Renal cortical epithelial cell (primary cell): ENCODE measurements around the gene NCAPH2. TPM values are rescaled to one million over a fixed set of nuclear protein-coding genes. Genes with fewer than 3 reads are reported as not detected.

Experiments
- DNase-seq: peaks from one replicate; pipeline ENCODE4 v3.0.0-alpha.2; 2011; ENCODE audit warnings: low read depth
- total RNA-seq: library from RNA; depleted of rRNA; stranded (reverse); fragments of >200 nt; gene quantifications from 2 replicates; pipeline ENCODE4 v1.2.3, GENCODE V29; 2014

The NCAPH2 gene
- total RNA-seq, 1 donor from 2014 or later: 16.7 TPM

DNA sequence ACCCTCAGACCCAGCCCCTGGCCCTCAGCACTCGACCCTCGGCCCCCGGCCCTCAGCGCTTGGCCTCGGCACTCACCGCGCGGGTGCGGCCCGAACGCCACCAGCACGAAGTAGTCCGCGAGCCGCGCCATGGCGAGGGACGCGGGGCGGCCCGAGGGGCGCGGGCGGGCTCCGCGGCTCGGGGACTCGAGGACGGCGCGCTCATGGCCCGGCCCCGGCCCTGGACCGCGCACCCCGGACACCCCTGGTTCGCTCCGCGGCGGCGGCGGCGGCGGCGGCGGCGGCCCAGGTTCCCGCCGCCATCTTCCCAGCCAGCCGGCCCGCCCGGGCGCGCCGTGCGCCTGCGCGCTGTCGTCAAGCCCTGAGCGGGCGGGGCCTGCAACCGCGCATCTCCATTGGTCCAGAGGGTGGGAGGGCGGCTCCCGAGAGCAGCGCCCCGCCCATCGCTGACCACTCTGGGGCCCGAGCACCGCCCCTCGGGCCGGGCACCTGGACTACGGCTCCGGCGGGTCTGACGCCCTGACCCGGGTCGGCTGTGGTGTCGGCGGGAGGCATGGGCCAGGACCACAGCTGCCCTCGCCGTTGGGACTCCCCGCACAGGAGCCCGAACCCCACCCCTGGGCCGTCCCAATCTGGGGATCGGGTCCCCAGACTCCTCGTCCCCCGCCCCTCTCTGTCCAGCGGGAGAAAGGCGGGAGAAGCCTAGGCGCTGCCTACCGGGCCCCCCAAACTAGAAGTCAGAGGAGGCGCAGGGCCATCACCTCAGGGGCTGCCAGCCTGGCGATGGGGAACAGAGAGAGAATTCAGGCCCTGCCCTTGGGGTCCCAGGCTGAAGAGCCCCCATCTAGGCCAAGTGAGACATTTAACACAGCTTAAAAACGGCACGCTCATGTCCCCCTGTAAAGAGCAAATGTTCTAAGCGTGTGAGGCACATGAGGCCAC is 33.0 kb upstream of the NCAPH2 start, which contains the start of gene SBF1:
Gene SBF1 (minus strand): TSS at position 326 of the 942 bp plus-strand sequence. CDS start 195 bp downstream, at position 131.
- peak; percentile 67 for DNase-seq

DNA sequence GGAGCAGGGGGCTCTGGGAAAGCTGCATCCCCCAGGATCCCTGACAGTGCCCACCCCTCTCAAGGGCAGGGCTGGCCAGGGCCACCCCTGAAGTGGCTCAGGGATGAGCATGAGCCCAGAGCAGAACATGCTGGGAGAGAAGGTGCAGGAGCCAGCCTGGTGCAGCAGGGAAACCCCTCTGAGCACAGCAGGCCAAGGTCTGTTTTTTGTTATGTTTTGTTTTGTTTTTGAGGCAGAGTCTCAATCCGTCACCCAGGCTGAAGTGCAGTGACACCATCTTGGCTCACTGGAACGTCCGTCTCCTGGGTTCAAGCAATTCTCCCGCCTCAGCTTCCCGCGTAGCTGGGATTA is 32.4 kb upstream of the NCAPH2 start:
- no peak for DNase-seq

- DNase-seq: no peak
These were observed 31.2 kb upstream of the NCAPH2 start for GRCh38 chr22:50476868-50477267.

DNA sequence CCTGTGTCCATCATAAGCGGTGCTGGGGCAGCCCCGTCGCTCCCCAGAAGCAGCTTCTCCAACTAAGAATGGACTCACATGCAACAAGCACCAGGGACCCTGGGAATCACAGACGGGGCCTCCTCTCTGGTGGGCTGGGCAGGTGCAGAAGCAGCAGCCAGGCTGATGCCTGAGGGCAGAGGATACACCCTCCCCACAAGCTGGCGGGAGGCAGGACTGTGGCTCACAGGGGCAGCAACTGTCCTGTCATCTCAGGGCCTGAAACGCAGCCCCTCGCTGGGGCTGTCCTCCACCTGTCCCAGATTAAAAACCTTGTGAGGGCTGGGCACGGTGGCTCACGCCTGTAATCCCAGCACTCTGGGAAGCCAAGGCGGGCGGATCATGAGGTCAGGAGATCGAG is 30.1 kb upstream of the NCAPH2 start:
- DNase-seq: no peak

- no peak for DNase-seq
These were observed 28.3 kb upstream of the NCAPH2 start for GRCh38 chr22:50479721-50480120.

- DNase-seq: no peak
These were observed 27.0 kb upstream of the NCAPH2 start for GRCh38 chr22:50481045-50481439.

GRCh38 chr22:50481440-50482106 is 26.5 kb upstream of the NCAPH2 start, which contains the start of gene ADM2:
ADM2 (plus strand) TSS chr22:50481543; CDS start chr22:50481848, 305 bp downstream.
- DNase-seq: no peak

DNA sequence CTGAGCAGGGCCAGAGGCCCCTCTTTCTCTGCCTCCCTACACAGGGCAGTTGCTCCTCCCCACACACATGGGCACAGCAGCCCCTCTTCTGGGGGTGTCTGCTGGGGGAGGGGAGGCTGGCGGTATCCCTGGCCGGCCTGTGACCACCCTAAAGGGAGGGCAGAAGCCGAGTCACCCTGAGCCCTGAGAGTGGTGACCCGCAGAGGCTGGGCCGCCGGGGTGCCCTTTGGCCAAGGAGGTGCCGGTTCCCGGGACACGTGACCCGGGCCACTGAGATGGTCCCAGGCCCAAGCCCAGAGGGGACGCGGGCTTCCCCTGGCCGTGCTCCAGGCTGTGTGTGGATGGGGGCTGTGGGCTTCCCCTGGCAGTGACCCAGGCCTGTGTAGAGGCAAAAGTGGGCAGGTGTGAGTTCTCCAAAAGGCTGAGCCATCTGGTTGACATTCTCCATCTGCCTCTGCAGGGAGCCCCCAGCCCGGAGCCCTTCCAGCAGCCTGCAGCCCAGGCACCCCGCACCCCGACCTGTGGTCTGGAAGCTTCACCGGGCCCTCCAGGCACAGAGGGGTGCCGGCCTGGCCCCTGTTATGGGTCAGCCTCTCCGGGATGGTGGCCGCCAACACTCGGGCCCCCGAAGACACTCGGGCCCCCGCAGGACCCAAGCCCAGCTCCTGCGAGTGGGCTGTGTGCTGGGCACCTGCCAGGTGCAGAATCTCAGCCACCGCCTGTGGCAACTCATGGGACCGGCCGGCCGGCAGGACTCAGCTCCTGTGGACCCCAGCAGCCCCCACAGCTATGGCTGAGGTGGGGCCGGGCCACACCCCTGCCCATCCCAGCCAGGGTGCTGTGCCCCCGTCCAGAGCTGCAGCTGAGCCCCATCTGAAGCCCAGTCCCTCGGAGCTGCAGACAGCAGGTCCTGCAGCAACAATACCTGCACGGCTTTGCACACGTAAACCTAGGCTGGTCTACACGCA is 25.6 kb upstream of the NCAPH2 start:
- no peak for DNase-seq

DNA sequence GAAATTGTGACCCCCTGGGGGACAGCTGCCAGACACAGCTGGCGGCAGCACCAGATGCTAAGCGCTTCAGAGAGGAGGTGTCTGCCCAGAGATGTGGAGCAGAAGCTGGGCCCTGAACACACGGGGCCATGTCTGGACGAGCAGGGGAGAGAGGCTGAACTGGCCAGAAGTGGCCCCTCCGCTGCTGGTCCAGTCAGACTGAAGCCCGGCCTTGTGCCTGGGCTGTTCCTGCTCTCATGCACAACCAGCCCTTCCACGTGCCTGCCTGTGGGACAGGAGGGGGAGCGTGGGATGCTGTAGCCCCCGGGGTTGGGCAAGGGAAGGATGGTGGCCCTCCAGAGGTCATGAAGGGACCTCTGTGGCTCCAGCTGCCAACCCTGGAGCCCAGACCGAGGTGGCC is 24.9 kb upstream of the NCAPH2 start:
- no peak for DNase-seq

DNA sequence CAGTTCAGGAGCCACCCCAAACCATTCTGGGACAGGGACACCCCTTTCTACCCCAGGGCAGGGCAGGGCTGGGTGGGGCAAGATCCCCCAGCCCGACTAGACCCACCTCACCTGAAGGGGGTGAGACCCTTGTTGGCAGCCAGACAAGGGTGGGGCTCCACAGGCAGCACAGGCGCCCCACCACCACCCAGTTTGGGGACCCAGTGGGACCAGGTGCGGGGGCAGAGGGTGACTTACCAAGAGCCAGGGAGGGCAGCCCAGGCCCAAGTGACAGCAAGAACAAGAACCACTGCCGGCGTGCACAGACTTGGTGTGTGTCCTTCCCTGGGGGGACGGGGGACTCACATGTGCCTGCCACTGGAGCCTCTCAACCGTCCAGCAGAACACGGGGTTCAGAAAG is 24.5 kb upstream of the NCAPH2 start:
- no peak for DNase-seq

- peak; percentile 55 for DNase-seq
These were observed 23.8 kb upstream of the NCAPH2 start for GRCh38 chr22:50483977-50484853.

- DNase-seq: peak; percentile 39
These were observed 22.5 kb upstream of the NCAPH2 start for GRCh38 chr22:50485221-50486131.

DNA sequence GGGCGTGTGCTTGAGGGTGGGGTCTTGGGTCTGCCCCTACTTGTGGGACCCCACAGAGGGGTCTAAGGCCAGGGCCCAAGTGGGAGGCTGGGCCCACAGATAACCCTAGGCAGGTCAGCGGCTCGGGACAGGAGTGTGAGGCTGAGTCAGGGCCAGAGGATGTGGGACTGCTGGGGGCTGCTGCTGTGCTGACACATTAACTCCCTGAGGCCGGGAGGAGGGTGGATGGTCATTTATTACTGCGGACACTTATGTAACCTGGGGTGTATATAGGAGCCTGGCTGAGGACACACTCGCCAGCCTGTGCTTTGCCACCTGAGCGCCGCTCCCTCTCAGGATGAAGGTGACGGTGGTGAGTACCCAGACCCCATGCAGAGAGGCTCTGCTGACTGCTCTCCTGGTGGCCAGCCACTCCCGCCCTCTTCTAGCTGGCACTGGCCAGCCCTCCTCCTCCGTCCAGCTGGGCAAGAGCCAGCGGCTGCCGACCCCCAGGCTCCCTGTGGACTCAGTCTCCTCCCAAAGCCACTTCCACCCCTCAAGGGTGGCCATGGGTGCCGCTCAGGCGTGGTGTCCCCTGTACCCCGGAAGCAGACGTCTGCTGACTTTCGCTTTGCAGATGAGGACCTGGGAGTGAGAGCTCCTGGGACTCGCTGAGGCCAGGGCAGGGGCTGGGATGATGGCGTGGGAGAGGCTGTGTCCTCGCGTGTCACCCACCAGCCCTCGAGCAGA is 21.3 kb upstream of the NCAPH2 start, which contains the start of gene MIOX:
Gene MIOX (plus strand): TSS at position 299 of the 729 bp plus-strand sequence. CDS start 39 bp downstream, at position 338.
- DNase-seq: peak; percentile 61

DNA sequence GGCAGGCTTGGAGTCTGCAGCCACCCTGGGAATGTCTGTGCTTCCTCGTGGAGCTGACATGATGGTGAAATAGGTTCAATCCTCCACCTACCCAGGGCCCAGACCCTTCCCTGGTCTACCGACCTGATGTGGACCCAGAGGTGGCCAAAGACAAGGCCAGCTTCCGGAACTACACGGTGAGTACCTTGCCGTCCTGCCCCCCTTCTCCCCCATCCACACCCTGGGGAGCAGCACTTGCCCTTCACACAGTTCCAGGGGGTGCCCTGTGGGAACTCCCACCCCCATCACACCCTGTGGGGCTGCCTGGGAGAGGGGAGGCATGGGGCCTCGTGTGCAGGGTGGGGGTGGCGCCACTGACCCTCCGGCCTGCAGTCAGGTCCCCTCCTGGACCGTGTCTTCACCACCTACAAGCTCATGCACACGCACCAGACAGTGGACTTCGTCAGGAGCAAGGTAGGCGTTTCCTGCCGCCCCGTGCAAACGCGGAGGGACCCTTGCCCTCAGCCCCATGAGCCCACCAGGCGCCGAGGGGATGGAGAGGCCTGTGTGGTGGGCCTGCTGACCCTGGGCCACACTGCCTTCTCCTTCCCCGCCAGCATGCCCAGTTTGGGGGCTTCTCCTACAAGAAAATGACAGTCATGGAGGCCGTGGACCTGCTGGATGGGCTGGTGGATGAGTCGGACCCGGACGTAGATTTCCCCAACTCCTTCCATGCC is 20.6 kb upstream of the NCAPH2 start:
- no peak for DNase-seq

- no peak for DNase-seq
These were observed 19.9 kb upstream of the NCAPH2 start for GRCh38 chr22:50488006-50488677.

- DNase-seq: no peak
These were observed 19.1 kb upstream of the NCAPH2 start for GRCh38 chr22:50488886-50489285.
